Measurements from ENCODE around the gene TMSB4X.
"Not testable (repeated sequence)": the region's sequence is repeated elsewhere in the genome, so short reads cannot be mapped to it uniquely, and the experiment has no call there.

TMSB4X gene

GRCh38 chrX:12997906-12998687 lies 23.2 kb downstream of the TMSB4X start:
- no peak for DNase-seq (ENCODE audit: low read depth)

GRCh38 chrX:12999422-12999821 lies 24.5 kb downstream of the TMSB4X start:
- DNase-seq (ENCODE audit: low read depth) = no peak

GRCh38 chrX:13000301-13000811 lies 25.4 kb downstream of the TMSB4X start:
- no peak for DNase-seq (ENCODE audit: low read depth)

GRCh38 chrX:13001097-13001496 lies 26.2 kb downstream of the TMSB4X start:
- DNase-seq (ENCODE audit: low read depth) = no peak

GRCh38 chrX:13001961-13002671 lies 27.2 kb downstream of the TMSB4X start:
- no peak for DNase-seq (ENCODE audit: low read depth)

GRCh38 chrX:13005661-13006473 lies 31.0 kb downstream of the TMSB4X start:
- DNase-seq (ENCODE audit: low read depth) = peak; percentile 55

GRCh38 chrX:13007519-13008188 lies 32.7 kb downstream of the TMSB4X start:
- peak; percentile 61 for DNase-seq (ENCODE audit: low read depth)

- DNase-seq (ENCODE audit: low read depth) = no peak
These were observed 33.3 kb downstream of the TMSB4X start for GRCh38 chrX:13008189-13008533.

GRCh38 chrX:13008851-13009250 lies 33.9 kb downstream of the TMSB4X start:
- DNase-seq (ENCODE audit: low read depth) = no peak

- no peak for DNase-seq (ENCODE audit: low read depth)
These were observed 34.4 kb downstream of the TMSB4X start for GRCh38 chrX:13009273-13009672.

- no peak for DNase-seq (ENCODE audit: low read depth)
These were observed 34.9 kb downstream of the TMSB4X start for GRCh38 chrX:13009844-13010243.

GRCh38 chrX:13010546-13010945 lies 35.6 kb downstream of the TMSB4X start:
- DNase-seq (ENCODE audit: low read depth) = no peak

GRCh38 chrX:13013363-13014110 lies 38.6 kb downstream of the TMSB4X start:
- no peak for DNase-seq (ENCODE audit: low read depth)

GRCh38 chrX:13014111-13015096 lies 39.5 kb downstream of the TMSB4X start:
- DNase-seq (ENCODE audit: low read depth) = no peak

GRCh38 chrX:13015536-13016236 lies 40.8 kb downstream of the TMSB4X start:
- no peak for DNase-seq (ENCODE audit: low read depth)

GRCh38 chrX:13016731-13017130 lies 41.8 kb downstream of the TMSB4X start:
- not testable (repeated sequence) for DNase-seq (ENCODE audit: low read depth)

GRCh38 chrX:13022926-13023325 lies 48.0 kb downstream of the TMSB4X start:
- no peak for DNase-seq (ENCODE audit: low read depth)

GRCh38 chrX:13023567-13023966 lies 48.7 kb downstream of the TMSB4X start:
- DNase-seq (ENCODE audit: low read depth) = no peak

GRCh38 chrX:13023979-13024378 lies 49.1 kb downstream of the TMSB4X start:
- no peak for DNase-seq (ENCODE audit: low read depth)
